ENCODE results near the gene GALNTL6.
"Not testable (repeated sequence)": the region's sequence is repeated elsewhere in the genome, so short reads cannot be mapped to it uniquely, and the experiment has no call there.

GALNTL6 gene

GRCh38 chr4:172963498-172964294, 1150.5 kb downstream of the GALNTL6 start:
- DNase-seq, result no peak

- DNase-seq, result not testable (repeated sequence)
These were observed 1157.0 kb downstream of the GALNTL6 start for GRCh38 chr4:172970189-172970588.

GRCh38 chr4:172974586-172974985, 1161.4 kb downstream of the GALNTL6 start:
- no peak for DNase-seq

- no peak for DNase-seq
These were observed 1162.5 kb downstream of the GALNTL6 start for GRCh38 chr4:172975651-172976229.

GRCh38 chr4:172977491-172978041, 1164.4 kb downstream of the GALNTL6 start:
- peak; percentile 13 for DNase-seq

GRCh38 chr4:172978848-172979247, 1165.6 kb downstream of the GALNTL6 start:
- DNase-seq, result no peak

GRCh38 chr4:172979332-172979731, 1166.1 kb downstream of the GALNTL6 start:
- no peak for DNase-seq

DNA sequence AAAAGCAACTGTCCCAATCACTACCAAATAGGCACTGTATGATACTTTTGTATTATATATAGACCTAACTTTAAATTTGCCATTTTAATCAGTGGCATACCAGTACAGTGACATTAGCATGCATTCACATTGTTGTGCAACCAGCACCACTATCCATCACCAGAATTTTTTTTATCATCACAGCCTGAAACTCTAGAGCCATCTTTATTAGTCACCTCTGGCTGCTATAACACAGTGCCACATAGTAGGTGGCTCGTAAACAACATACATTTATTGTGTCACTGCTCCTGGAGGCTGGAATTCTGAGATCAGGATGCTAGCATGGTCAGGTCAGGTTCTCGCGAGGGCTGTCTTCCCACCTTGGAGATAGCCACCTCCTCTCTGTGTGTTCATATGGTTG, 1167.0 kb downstream of the GALNTL6 start:
- DNase-seq, result no peak

DNA sequence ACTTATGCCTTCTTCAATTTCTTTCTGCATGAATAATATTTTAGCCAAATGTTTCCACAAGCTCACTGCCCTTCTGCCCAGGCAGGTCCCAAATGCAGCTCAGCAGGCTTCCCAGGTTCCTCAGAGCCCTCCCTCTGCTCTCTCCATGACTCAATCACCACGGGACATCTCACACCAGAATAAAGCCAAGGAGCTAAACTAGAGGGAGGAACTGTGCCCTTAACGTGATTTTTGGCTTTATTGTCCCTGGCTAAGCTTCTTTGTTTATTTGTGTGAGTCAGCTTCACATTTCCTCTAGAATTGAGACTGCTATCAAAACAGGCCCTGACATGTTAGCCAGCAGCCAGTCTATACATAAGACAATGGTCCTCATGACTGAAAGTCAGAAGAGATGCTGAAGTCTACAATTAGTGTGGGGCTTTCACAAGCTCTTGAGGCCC, 1169.0 kb downstream of the GALNTL6 start:
- DNase-seq, result peak; percentile 32

GRCh38 chr4:172983014-172983413, 1169.8 kb downstream of the GALNTL6 start:
- no peak for DNase-seq

- DNase-seq, result no peak
These were observed 1170.4 kb downstream of the GALNTL6 start for GRCh38 chr4:172983631-172984030.

GRCh38 chr4:172985552-172985951, 1172.3 kb downstream of the GALNTL6 start:
- DNase-seq, result no peak

- DNase-seq, result no peak
These were observed 1172.9 kb downstream of the GALNTL6 start for GRCh38 chr4:172986114-172986513.

DNA sequence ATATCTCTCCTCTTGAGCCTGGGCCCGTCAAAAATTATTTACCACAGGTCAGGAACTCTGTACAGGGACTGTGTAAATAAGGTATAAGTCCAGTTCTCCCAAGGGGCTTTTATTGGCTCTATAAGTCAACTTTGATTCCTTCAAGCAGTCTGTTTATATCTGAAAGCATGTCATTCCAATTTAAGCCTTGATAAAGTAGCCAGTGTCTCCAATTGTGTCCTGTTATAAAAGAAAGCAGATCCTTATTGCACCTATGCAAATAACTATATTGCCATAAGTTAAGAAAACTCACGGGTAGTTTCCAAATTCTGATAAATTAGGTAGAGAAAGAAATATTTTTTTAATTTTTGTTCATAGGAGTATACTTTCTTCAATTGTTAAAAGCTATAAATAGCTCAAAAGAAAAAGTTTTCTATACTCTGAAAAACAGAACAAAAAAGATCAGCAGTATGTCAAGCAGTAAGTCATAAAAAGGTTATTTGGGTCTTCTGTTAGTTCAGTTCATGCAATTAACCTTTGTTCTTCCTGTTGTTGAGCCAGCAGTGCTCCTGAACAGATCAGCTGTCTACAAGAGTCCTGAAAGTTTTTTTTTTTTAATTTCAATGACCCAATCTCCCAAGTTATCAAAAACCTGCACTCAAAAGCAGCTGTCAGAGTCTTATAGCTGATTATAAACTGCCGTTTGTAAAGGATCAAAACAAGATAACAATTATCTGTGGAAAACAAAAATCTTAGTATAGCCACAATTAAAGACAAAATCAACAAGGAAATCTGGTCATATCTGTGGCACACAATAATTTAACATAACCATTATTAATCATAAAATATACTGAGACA, 1177.0 kb downstream of the GALNTL6 start:
- DNase-seq, result no peak

DNA sequence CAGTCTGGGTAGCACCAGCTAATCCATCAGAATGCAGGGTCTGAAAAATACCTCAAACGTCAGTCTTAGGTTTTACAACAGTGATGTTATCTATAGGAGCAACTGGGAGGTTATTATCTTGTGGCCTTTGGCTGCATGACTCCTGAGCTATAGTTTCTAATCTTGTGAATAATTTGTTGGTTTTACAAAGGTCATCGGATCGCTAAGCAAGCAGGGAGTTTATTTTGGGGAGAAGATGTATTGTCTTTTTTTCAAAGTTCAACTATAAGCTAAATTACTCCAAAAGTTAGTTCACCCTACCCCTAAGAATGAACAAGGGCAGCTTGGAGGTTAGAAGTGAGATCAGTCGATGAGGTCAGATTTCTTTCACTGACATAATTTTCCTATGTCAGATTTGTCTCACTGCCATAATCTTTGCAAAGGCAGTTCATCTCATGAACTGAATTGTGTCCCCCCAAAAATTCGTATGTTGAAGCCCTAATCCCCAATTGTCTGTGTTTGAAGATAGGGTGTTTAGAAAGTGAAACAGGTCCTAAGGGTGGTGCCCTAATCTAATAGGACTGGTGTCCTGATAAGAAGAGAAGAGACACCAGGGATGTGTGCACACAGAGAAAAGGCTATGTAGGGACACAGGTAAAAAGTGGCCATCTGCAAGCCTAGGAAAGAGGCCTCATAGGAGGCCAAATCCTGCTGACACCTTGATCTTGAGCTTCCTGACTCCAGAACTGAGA, 1179.6 kb downstream of the GALNTL6 start:
- DNase-seq, result no peak

- DNase-seq, result no peak
These were observed 1182.0 kb downstream of the GALNTL6 start for GRCh38 chr4:172995161-172995560.

GRCh38 chr4:172995704-172996103, 1182.5 kb downstream of the GALNTL6 start:
- DNase-seq, result no peak

DNA sequence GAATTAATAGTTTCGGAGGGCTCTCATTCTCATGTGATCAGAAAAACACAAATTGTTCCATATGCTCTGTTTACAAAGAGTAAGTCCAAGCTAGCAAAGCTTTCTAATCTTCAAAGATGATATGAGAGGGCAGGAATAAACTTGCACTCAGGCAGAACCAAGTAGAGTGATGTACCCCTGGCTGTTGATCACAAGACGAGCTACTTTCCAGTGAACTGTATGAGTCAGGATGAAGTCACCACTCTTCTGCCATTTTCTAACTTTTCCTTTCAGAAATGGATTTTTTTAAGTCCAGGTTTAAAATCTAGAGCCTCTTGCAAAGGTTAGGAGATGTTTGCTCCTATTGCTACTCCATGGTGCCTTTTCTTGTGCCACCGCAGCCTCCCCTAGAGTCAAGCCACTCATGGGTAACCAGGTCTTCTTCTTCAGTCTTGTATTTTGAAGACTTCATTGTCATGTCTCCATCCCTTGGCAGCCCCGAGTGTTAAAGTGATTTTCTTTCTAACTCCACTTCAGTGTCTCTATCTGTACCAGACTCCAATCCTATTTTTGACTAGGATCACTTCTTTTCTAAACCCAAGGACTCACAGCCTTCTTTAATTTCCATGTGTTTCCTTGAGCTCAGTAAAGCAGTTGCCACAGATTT, 1183.5 kb downstream of the GALNTL6 start:
- peak; percentile 67 for DNase-seq

- DNase-seq, result no peak
These were observed 1184.0 kb downstream of the GALNTL6 start for GRCh38 chr4:172997217-172997609.

GRCh38 chr4:172997856-172998255, 1184.7 kb downstream of the GALNTL6 start:
- peak; percentile 18 for DNase-seq

GRCh38 chr4:172998527-172999469, 1185.6 kb downstream of the GALNTL6 start:
- peak; percentile 63 for DNase-seq

Data from NCI-H226 (cell line).